ENCODE data around the gene TCEA2. TPM values are rescaled to one million over a fixed set of nuclear protein-coding genes. Genes with fewer than 3 reads are reported as not detected.

The TCEA2 gene
- total and polyA plus RNA-seq, 2 donors (not counting 1 experiment from before 2014, with no cell fraction given) = 58.1 to 63.9 TPM

- WGBS (ENCODE audit: insufficient coverage) = 80% methylated on average over 18 of the region's 22 CpGs
- Histone ChIP-seq H3K9me3 (ENCODE audit: control extremely low read depth in 1 of 3, control insufficient read depth in 2 of 3, insufficient read depth in 1 of 3, low read length in 2 of 3) (no peaks in the 10 kb centered on the region), H2AFZ (ENCODE audit: insufficient read depth, low read depth, low read length, poor library complexity, severe bottlenecking) (no peak overlapping the region), H4K20me1 (ENCODE audit: control insufficient read depth, insufficient read depth, low read length, poor library complexity, severe bottlenecking) (peaks cover 67% of the 10 kb centered on the region), H3K4me1 (ENCODE audit: control insufficient read depth in 2 of 2, insufficient read depth in 2 of 2, low read length in 2 of 2) (peaks cover 27 to 69% of the 10 kb centered on the region in 2 donors), H3K9ac (ENCODE audit: low read length) (peak overlapping the region; percentile 85), H3K27me3 (replicated peaks in 1 of 4; ENCODE audit: control extremely low read depth in 1 of 4, control insufficient read depth in 3 of 4, insufficient read depth in 4 of 4, low read length in 3 of 4) (no peaks in the 10 kb centered on the region), H3K36me3 (replicated peaks in 1 of 2; ENCODE audit: control extremely low read depth in 1 of 2, control insufficient read depth in 1 of 2, extremely low read depth in 1 of 2, insufficient read depth in 2 of 2, low read length in 1 of 2) (peaks cover 0 to 48% of the 10 kb centered on the region in 2 experiments), H3K4me3 (ENCODE audit: control extremely low read depth in 1 of 5, extremely low read depth in 1 of 5, insufficient read depth in 1 of 5, low read depth in 2 of 5, low read length in 4 of 5) (peak overlapping the region; percentile 80 to 98 (median 96)), H3K27ac (ENCODE audit: low read length in 2 of 2) (peak overlapping the region; percentile 77 to 83), H3K79me2 (ENCODE audit: control insufficient read depth, insufficient read depth, low read length) (peaks cover 20% of the 10 kb centered on the region), H3K4me2 (replicated peaks; ENCODE audit: low read depth, low read length, poor library complexity, severe bottlenecking) (peak overlapping the region; percentile 96)
- H3K27me3 Mint-ChIP-seq = no peaks in the 10 kb centered on the region
- ChIA-PET CTCF (interaction anchor here (0.7 to 11.8 kb wide), 4 partner anchors 14 to 579 kb away, joined by 3 to 220 read pairs (median 34); partner anchors contain the start of gene TCEA2), POLR2A (interaction anchor here (3.7 to 5.5 kb wide), 2 partner anchors 11 to 23 kb away, joined by 24 to 55 read pairs; no protein-coding TSS in a partner anchor)
- peaks cover 54% of the 10 kb centered on the region for H3K4me1 Mint-ChIP-seq
- TF ChIP-seq EZH2 (IDR thresholded peaks at IDR 0.05; ENCODE audit: borderline replicate concordance, insufficient read depth, low read depth, low read length, poor library complexity, severe bottlenecking) (no peak), CTCF (IDR thresholded peaks at IDR 0.05) (no peak)
- peak overlapping the region; percentile 39 for H3K4me3 Mint-ChIP-seq
- no peak for DNase-seq
- intact Hi-C loops (cut with micrococcal nuclease) = loop anchor here (2.0 to 5.0 kb wide), 3 partner anchors 119 to 212 kb away; partner anchors contain the start of genes PCMTD2, TPD52L2 and UCKL1
- H3K27ac Mint-ChIP-seq = peak overlapping the region; percentile 92
- no peaks in the 10 kb centered on the region for H3K9me3 Mint-ChIP-seq (ENCODE audit: insufficient read depth)
- no peak for ATAC-seq (ENCODE audit: low read depth)
These were observed 13.3 kb downstream of the TCEA2 start for GRCh38 chr20:64076061-64076997.

All from B cell (primary cell).